GM12878 (cell line): ENCODE data around the gene ZNF672. TPM values are rescaled to one million over a fixed set of nuclear protein-coding genes. Genes with fewer than 3 reads are reported as not detected.

ENCODE experiments used
- ATAC-seq: fragments of 200-7000 bp; cut with Tn5 transposase; 3 replicates; pipeline ENCODE4 v1.9.1; 2020; ENCODE audit warnings: mild to moderate bottlenecking, moderate library complexity
- BruUV-seq: library from RNA; stranded (reverse); fragments of 400-500 nt; replicated peaks from 2 replicates; lab custom pipeline; 2021; lab: Mats Ljungman, UMichigan
- CTCF ChIA-PET: fragments of 300-600 bp; sonication (Branson Sonifier 250); formaldehyde crosslinking; extraction: SDS; loops from one replicate; lab custom pipeline; 2021; ENCODE audit warnings: inconsistent platforms; lab: Yijun Ruan, JAX
- POLR2A ChIA-PET: fragments of 350-600 bp; formaldehyde crosslinking; extraction: SDS; loops from one replicate; lab custom pipeline; 2021; ENCODE audit warnings: inconsistent platforms; lab: Charles Lee
- RAD21 ChIA-PET: fragments of 300-600 bp; sonication (Branson Sonifier 250); formaldehyde crosslinking; loops from one replicate; lab custom pipeline; 2023; ENCODE audit warnings: antibody characterized with exemption; ENCODE audit not compliant: unreplicated experiment; lab: Charles Lee
- SMC1A ChIA-PET: fragments of 300-600 bp; sonication (Branson Sonifier 250); formaldehyde crosslinking; loops from one replicate; lab custom pipeline; 2023; ENCODE audit not compliant: unreplicated experiment, uncharacterized antibody; lab: Charles Lee
- DNase-seq: peaks from one replicate; pipeline ENCODE4 v3.0.0-alpha.2; 2011; ENCODE audit warnings: low read depth, low spot score
- FAIRE-seq: peaks from 3 replicates; lab custom pipeline; 2011; peaks lifted over from hg19 to GRCh38; lab: Jason Lieb, UNC
- H2AFZ ChIP-seq: 2 replicates; pipeline ENCODE4 v1.6.0; 2011; ENCODE audit warnings: low read depth, low read length, control low read depth; ENCODE audit not compliant: control insufficient read depth
- H3K27ac ChIP-seq: 2 replicates; pipeline ENCODE4 v1.5.1; 2011; ENCODE audit warnings: control low read depth; ENCODE audit not compliant: control insufficient read depth, insufficient read depth
- H3K27me3 ChIP-seq, 2 experiments: replicated peaks in 1 of 2; 2 replicates each; pipeline versions ENCODE4 v1.6.0 to v1.6.1; 2011; ENCODE audit warnings: low read length in 1 of 2; ENCODE audit not compliant: control insufficient read depth in 2 of 2, insufficient read depth in 2 of 2
- H3K36me3 ChIP-seq, 2 experiments: 2 replicates each; pipeline ENCODE4 v1.5.1; 2011; ENCODE audit warnings: low read length in 1 of 2; ENCODE audit not compliant: control insufficient read depth in 2 of 2, insufficient read depth in 2 of 2
- H3K4me1 ChIP-seq: 2 replicates; pipeline ENCODE4 v1.6.1; 2011; ENCODE audit warnings: mild to moderate bottlenecking, low read length, moderate library complexity, mixed read lengths; ENCODE audit not compliant: control insufficient read depth, insufficient read depth
- H3K4me2 ChIP-seq: 2 replicates; pipeline ENCODE4 v1.6.0; 2011; ENCODE audit warnings: control low read depth; ENCODE audit not compliant: control insufficient read depth, insufficient read depth
- H3K4me3 ChIP-seq: fragments of 200-600 bp; sonication (generic); 2 replicates; pipeline ENCODE4 v1.5.1; 2016
- H3K79me2 ChIP-seq: 2 replicates; pipeline ENCODE4 v1.6.0; 2011; ENCODE audit warnings: low read length; ENCODE audit not compliant: control insufficient read depth, insufficient read depth
- H3K9ac ChIP-seq: 2 replicates; pipeline ENCODE4 v1.8.0; 2011; ENCODE audit warnings: low read length, control low read depth, mixed read lengths; ENCODE audit not compliant: control insufficient read depth, insufficient read depth
- H3K9me3 ChIP-seq: replicated peaks from 3 replicates; pipeline ENCODE4 v1.5.1; 2011; ENCODE audit warnings: mild to moderate bottlenecking, low read length; ENCODE audit not compliant: control insufficient read depth, insufficient read depth
- H4K20me1 ChIP-seq: 2 replicates; pipeline ENCODE4 v1.6.0; 2011; ENCODE audit not compliant: control insufficient read depth, insufficient read depth
- BHLHE40 ChIP-seq, 2 experiments: fragments of 450-650 bp in 1 of 2; IDR thresholded peaks; 2 replicates each; pipeline ENCODE4 v1.6.1; 2011 to 2017; ENCODE audit warnings: low read depth in 2 of 2, borderline replicate concordance in 1 of 2, improper control_type of control experiment in 1 of 2, low read length in 1 of 2, mild to moderate bottlenecking in 1 of 2
- CEBPB ChIP-seq, 2 experiments: fragments of 150-350 bp in 1 of 2; IDR thresholded peaks; 2 replicates each; pipeline ENCODE4 v1.6.1; 2012 to 2014; ENCODE audit warnings: low read depth in 2 of 2, low read length in 2 of 2, borderline replicate concordance in 1 of 2, inconsistent platforms in 1 of 2
- JUND ChIP-seq: IDR thresholded peaks from 2 replicates; pipeline ENCODE4 v1.6.1; 2012; ENCODE audit warnings: low read depth, mild to moderate bottlenecking, low read length, improper control_type of control experiment, moderate library complexity
- MYB ChIP-seq: fragments of 150-350 bp; IDR thresholded peaks from 2 replicates; pipeline ENCODE4 v1.6.1; 2014; ENCODE audit warnings: mild to moderate bottlenecking, low read depth, low read length, borderline replicate concordance
- PAX5 ChIP-seq: IDR thresholded peaks from 2 replicates; pipeline ENCODE4 v1.6.1; 2011; ENCODE audit warnings: low read depth, low read length, borderline replicate concordance
- POLR2A ChIP-seq: IDR thresholded peaks from 2 replicates; pipeline ENCODE4 v1.6.1; 2011; ENCODE audit warnings: low read depth, mild to moderate bottlenecking, low read length
- POLR2AphosphoS2 ChIP-seq: IDR thresholded peaks from 2 replicates; pipeline ENCODE4 v1.6.1; 2011; ENCODE audit warnings: low read depth, mild to moderate bottlenecking, low read length, improper control_type of control experiment, moderate library complexity
- POU2F2 ChIP-seq: IDR thresholded peaks from 3 replicates; pipeline ENCODE4 v1.6.1; 2011; ENCODE audit warnings: low read depth, mild to moderate bottlenecking, low read length, borderline replicate concordance
- RAD21 ChIP-seq: IDR thresholded peaks from 2 replicates; pipeline ENCODE4 v1.6.1; 2011; ENCODE audit warnings: mild to moderate bottlenecking, low read depth, low read length, moderate library complexity; ENCODE audit not compliant: insufficient read depth
- SPI1 ChIP-seq: IDR thresholded peaks from 2 replicates; pipeline ENCODE4 v1.6.1; 2011; ENCODE audit warnings: low read depth, mild to moderate bottlenecking, low read length, moderate library complexity, borderline replicate concordance; ENCODE audit not compliant: insufficient read depth
- YBX1 ChIP-seq: fragments of 450-650 bp; IDR thresholded peaks from 2 replicates; pipeline ENCODE4 v1.6.1; 2016; ENCODE audit warnings: antibody characterized with exemption
- WGBS: methylation state at CpG from one replicate; pipeline ENCODE4 v1.1.6; 2016; ENCODE audit warnings: low lambda C conversion rate; ENCODE audit not compliant: insufficient replicate concordance, insufficient coverage; ENCODE audit errors: missing lambda C conversion rate; 5-methylcytosine and 5-hydroxymethylcytosine counted together
- in situ Hi-C: fragments of 300-500 bp; cut with MboI; formaldehyde crosslinking; loops from 9 replicates; pipeline ENCODE4 v1.14.3; 2018; ENCODE audit warnings: mixed read lengths
- intact Hi-C: fragments of 100-400 bp; cut with micrococcal nuclease; formaldehyde crosslinking; loops from one replicate; pipeline ENCODE4 v1.14.2; 2022; ENCODE audit not compliant: unreplicated experiment
- polyA plus RNA-seq, 11 experiments: library from polyadenylated mRNA; depleted of rRNA in 4 of 11; unstranded in 6 of 11; stranded (reverse) in 5 of 11; fragments of >200 nt; fragmentation: Nextera tagmentation in 4 of 11; fragmentation: Illumina TruSeq in 1 of 11; extraction: Ambion mirVana in 4 of 11; extraction: Trizol in 1 of 11; gene quantifications; 1 replicate in 1 of 11; 2 replicates in 10 of 11; pipeline versions ENCODE4 v1.2.1 to v1.2.3, GENCODE V29; 2011 to 2016; ENCODE audit warnings: inconsistent platforms in 2 of 11, missing spikeins in 2 of 11, low read depth in 1 of 11
- total RNA-seq, 4 experiments: library from RNA; depleted of rRNA in 3 of 4; stranded (reverse); fragments of >200 nt in 3 of 4; fragmentation: Illumina TruSeq in 1 of 4; extraction: Trizol in 1 of 4; gene quantifications; 2 replicates each; pipeline versions ENCODE4 v1.2.1 to v1.2.3, GENCODE V29; 2013 to 2021
- TF ChIP-seq, protein P1 (sequence below): fragments of 450-650 bp; IDR thresholded peaks from 2 replicates; pipeline ENCODE4 v1.6.1; 2016; ENCODE audit warnings: mild to moderate bottlenecking
- TF ChIP-seq, protein P2 (sequence below): fragments of 450-650 bp; IDR thresholded peaks from 2 replicates; pipeline ENCODE4 v1.6.1; 2017; ENCODE audit warnings: mild to moderate bottlenecking, moderate library complexity

ZNF672 gene
- total and polyA plus RNA-seq, 10 of the 15 experiments (the other 5 are each of a cell fraction or from before 2014, with no cell fraction given) = 2.9 to 51.3 (median 39.8) TPM

DNA sequence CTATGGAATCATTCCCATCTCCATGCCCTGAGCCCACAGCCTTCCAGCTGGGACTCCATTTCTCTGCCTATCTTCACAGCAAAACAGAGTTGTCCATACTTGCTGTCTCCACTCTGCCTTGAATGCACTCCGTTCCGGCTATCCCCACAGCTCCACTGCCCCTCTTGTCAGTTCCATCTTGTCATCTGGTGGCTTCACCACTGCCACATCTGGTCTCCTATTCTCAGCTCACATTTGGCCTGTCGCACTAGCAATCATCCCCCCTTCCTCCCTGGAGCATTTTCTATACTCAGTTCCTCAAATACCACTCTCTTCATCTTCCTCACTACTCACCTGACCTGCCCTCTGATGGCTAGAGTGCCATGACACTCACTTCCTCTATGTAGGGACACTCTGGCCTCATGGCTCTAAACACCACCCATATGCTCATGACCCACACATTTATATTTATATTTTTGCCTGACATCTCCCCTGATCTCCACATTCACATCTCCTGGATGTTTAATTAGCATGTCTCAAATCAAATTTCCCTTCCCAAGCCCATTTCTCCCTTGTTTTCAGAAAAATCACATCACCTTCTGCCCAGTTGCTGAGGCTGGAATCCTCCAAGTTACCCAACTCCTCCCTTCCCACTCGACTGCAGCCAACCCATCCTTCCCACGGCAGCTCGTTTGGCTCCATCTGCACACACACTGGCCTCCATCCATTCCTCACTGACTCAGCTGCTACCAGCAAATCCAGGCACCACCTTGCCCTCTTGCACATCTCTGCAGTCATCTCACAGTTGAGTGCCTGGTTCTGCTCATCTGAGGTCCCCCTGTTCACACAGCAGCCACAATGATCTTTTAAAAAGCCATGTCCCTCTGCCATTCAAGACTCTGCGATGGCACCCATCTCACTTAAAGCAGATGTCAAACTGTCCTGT lies 14.7 kb downstream of the ZNF672 start:
- in situ Hi-C loops (no loop called here), intact Hi-C loops (no loop called here)
- RAD21 ChIA-PET = no interaction called here
- CTCF ChIA-PET = interaction anchor here (2.6 to 8.9 kb wide), 2 partner anchors 11 to 15 kb away, joined by 8 to 60 read pairs; partner anchors contain the start of gene ZNF672
- no peak for DNase-seq
- Histone ChIP-seq H3K4me3 (no peak overlapping the region), H3K9ac (no peak overlapping the region; the same call in 1 of the 2 replicates), H3K4me2 (peak overlapping the region; percentile 44), H3K79me2 (peaks cover 16% of the 10 kb centered on the region), H3K27ac (peak overlapping the region; percentile 49; the same call in 1 of the 2 replicates), H3K9me3 (no peaks in the 10 kb centered on the region), H3K36me3 (peaks cover 25 to 26% of the 10 kb centered on the region in 2 experiments; a peak in 3 of 4 replicates), H3K27me3 (no peaks in the 10 kb centered on the region), H3K4me1 (peaks cover 17% of the 10 kb centered on the region), H2AFZ (no peak overlapping the region), H4K20me1 (no peaks in the 10 kb centered on the region)
- 83% methylated on average over 7 of the region's 7 CpGs for WGBS
- FAIRE-seq = peak; percentile 18
- SMC1A ChIA-PET = interaction anchor here (0.9 kb wide), 1 partner anchor 11 kb away, joined by 6 read pairs; no protein-coding TSS in a partner anchor
- POLR2A ChIA-PET = interaction anchor here (0.6 to 1.5 kb wide), 3 partner anchors 9 to 14 kb away, joined by 5 read pairs; no protein-coding TSS in a partner anchor
- TF ChIP-seq MYB (no peak), RAD21 (no peak), POLR2AphosphoS2 (peak; percentile 61), POLR2A (peak; percentile 54; the same call in 1 of the 2 replicates), JUND (no peak), CEBPB (IDR thresholded peaks at IDR 0.05; ENCODE audit: borderline replicate concordance in 1 of 2, low read depth in 2 of 2, low read length in 2 of 2) (no peak), SPI1 (peak; percentile 86; the same call in 1 of the 2 replicates), YBX1 (no peak), POU2F2 (no peak), BHLHE40 (IDR thresholded peaks at IDR 0.05; ENCODE audit: borderline replicate concordance in 1 of 2, low read depth in 2 of 2, low read length in 1 of 2) (peak; percentile 37 to 45; a peak in 2 of 4 replicates), PAX5 (no peak)
- TF ChIP-seq, protein P1, sequence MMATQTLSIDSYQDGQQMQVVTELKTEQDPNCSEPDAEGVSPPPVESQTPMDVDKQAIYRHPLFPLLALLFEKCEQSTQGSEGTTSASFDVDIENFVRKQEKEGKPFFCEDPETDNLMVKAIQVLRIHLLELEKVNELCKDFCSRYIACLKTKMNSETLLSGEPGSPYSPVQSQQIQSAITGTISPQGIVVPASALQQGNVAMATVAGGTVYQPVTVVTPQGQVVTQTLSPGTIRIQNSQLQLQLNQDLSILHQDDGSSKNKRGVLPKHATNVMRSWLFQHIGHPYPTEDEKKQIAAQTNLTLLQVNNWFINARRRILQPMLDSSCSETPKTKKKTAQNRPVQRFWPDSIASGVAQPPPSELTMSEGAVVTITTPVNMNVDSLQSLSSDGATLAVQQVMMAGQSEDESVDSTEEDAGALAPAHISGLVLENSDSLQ = peak; percentile 21; the same call in 1 of the 2 replicates
- TF ChIP-seq, protein P2, sequence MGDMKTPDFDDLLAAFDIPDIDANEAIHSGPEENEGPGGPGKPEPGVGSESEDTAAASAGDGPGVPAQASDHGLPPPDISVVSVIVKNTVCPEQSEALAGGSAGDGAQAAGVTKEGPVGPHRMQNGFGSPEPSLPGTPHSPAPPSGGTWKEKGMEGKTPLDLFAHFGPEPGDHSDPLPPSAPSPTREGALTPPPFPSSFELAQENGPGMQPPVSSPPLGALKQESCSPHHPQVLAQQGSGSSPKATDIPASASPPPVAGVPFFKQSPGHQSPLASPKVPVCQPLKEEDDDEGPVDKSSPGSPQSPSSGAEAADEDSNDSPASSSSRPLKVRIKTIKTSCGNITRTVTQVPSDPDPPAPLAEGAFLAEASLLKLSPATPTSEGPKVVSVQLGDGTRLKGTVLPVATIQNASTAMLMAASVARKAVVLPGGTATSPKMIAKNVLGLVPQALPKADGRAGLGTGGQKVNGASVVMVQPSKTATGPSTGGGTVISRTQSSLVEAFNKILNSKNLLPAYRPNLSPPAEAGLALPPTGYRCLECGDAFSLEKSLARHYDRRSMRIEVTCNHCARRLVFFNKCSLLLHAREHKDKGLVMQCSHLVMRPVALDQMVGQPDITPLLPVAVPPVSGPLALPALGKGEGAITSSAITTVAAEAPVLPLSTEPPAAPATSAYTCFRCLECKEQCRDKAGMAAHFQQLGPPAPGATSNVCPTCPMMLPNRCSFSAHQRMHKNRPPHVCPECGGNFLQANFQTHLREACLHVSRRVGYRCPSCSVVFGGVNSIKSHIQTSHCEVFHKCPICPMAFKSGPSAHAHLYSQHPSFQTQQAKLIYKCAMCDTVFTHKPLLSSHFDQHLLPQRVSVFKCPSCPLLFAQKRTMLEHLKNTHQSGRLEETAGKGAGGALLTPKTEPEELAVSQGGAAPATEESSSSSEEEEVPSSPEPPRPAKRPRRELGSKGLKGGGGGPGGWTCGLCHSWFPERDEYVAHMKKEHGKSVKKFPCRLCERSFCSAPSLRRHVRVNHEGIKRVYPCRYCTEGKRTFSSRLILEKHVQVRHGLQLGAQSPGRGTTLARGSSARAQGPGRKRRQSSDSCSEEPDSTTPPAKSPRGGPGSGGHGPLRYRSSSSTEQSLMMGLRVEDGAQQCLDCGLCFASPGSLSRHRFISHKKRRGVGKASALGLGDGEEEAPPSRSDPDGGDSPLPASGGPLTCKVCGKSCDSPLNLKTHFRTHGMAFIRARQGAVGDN = peak; percentile 28; the same call in 1 of the 2 replicates
- ATAC-seq = peak; percentile 69
- BruUV-seq = no TSS peak
